ENCODE measurements around the gene MBTPS1.

- TF ChIP-seq CTCF (conservative IDR thresholded peaks at IDR 0.05 in 1 of 2, IDR thresholded peaks at IDR 0.05 in 1 of 2; ENCODE audit: extremely low read depth in 1 of 2, insufficient read depth in 1 of 2, low read depth in 1 of 2, low read length in 2 of 2) (no peak), EZH2 (IDR thresholded peaks at IDR 0.05; ENCODE audit: borderline replicate concordance, low read length) (no peak)
Observed at GRCh38 chr16:84153660-84154214, 37.0 kb upstream of the MBTPS1 start.
